ENCODE measurements around the gene THRB. TPM values are rescaled to one million over a fixed set of nuclear protein-coding genes. Genes with fewer than 3 reads are reported as not detected.

THRB gene
- total RNA-seq, 5 donors from 2014 or later (not counting 1 experiment from before 2014, with no cell fraction given), result 0.03 to 0.29 (median 0.19) TPM; not detected in 2

GRCh38 chr3:24475925-24476324 is 18.7 kb downstream of the THRB start:
- H3K27me3 Mint-ChIP-seq, result no peaks in the 10 kb centered on the region
- WGBS (ENCODE audit: insufficient coverage), result 80% methylated on average over 1 of the region's 1 CpG
- peaks cover 0 to 6% (median 0%) of the 10 kb centered on the region in 3 donors for H3K9me3 Mint-ChIP-seq
- Histone ChIP-seq H3K9me3 (no peaks in the 10 kb centered on the region), H3K36me3 (ENCODE audit: control insufficient read depth in 2 of 2, extremely low read depth in 1 of 2, insufficient read depth in 1 of 2, low read length in 1 of 2) (no peaks in the 10 kb centered on the region), H3K4me3 (ENCODE audit: control insufficient read depth in 1 of 2, extremely low read depth in 1 of 2, low read length in 1 of 2) (no peak overlapping the region), H3K27me3 (replicated peaks in 1 of 2; ENCODE audit: control insufficient read depth in 2 of 2, extremely low read depth in 1 of 2, insufficient read depth in 2 of 2, low read length in 1 of 2) (no peaks in the 10 kb centered on the region), H3K4me1 (ENCODE audit: control insufficient read depth in 1 of 2, extremely low read depth in 1 of 2, insufficient read depth in 2 of 2, low read length in 2 of 2) (no peaks in the 10 kb centered on the region), H3K27ac (ENCODE audit: low read length) (no peak overlapping the region)
- ChIA-PET POLR2A (interaction anchor here in 1 of 2 donors (0.9 kb wide), 1 partner anchor 9 kb away, joined by 6 read pairs; no protein-coding TSS in a partner anchor), CTCF (no interaction called here)
- ATAC-seq (replicated peaks in 1 of 4) (no peak), DNase-seq (no peak)
- no peaks in the 10 kb centered on the region for H3K4me1 Mint-ChIP-seq
- no peak overlapping the region for H3K4me3 Mint-ChIP-seq
- H3K27ac Mint-ChIP-seq, result no peak overlapping the region
- H3K36me3 Mint-ChIP-seq, result no peaks in the 10 kb centered on the region

- Histone ChIP-seq H3K27ac (ENCODE audit: low read length) (no peak overlapping the region), H3K9me3 (no peaks in the 10 kb centered on the region), H3K36me3 (ENCODE audit: control insufficient read depth in 2 of 2, extremely low read depth in 1 of 2, insufficient read depth in 1 of 2, low read length in 1 of 2) (no peaks in the 10 kb centered on the region), H3K4me1 (ENCODE audit: control insufficient read depth in 1 of 2, extremely low read depth in 1 of 2, insufficient read depth in 2 of 2, low read length in 2 of 2) (no peaks in the 10 kb centered on the region), H3K4me3 (ENCODE audit: control insufficient read depth in 1 of 2, extremely low read depth in 1 of 2, low read length in 1 of 2) (no peak overlapping the region), H3K27me3 (replicated peaks in 1 of 2; ENCODE audit: control insufficient read depth in 2 of 2, extremely low read depth in 1 of 2, insufficient read depth in 2 of 2, low read length in 1 of 2) (no peaks in the 10 kb centered on the region)
- ChIA-PET POLR2A (interaction anchor here in 1 of 2 donors (0.9 kb wide), 1 partner anchor 10 kb away, joined by 6 read pairs; no protein-coding TSS in a partner anchor), CTCF (no interaction called here)
- DNase-seq (no peak), ATAC-seq (replicated peaks in 1 of 4) (no peak)
- Mint-ChIP-seq H3K27me3 (no peaks in the 10 kb centered on the region), H3K9me3 (peaks cover 0 to 6% (median 0%) of the 10 kb centered on the region in 3 donors), H3K4me3 (no peak overlapping the region), H3K27ac (no peak overlapping the region), H3K36me3 (no peaks in the 10 kb centered on the region), H3K4me1 (no peaks in the 10 kb centered on the region)
- no CpG with 5 or more reads among the region's 4 CpGs for WGBS (ENCODE audit: insufficient coverage)
Measured at GRCh38 chr3:24474862-24475261, 19.8 kb downstream of the THRB start.

GRCh38 chr3:24472358-24472757 is 22.3 kb downstream of the THRB start:
- Mint-ChIP-seq H3K36me3 (no peaks in the 10 kb centered on the region), H3K9me3 (no peaks in the 10 kb centered on the region), H3K27ac (no peak overlapping the region), H3K27me3 (no peaks in the 10 kb centered on the region), H3K4me3 (no peak overlapping the region), H3K4me1 (no peaks in the 10 kb centered on the region)
- Histone ChIP-seq H3K9me3 (no peaks in the 10 kb centered on the region), H3K4me3 (ENCODE audit: control insufficient read depth in 1 of 2, extremely low read depth in 1 of 2, low read length in 1 of 2) (no peak overlapping the region), H3K27me3 (replicated peaks in 1 of 2; ENCODE audit: control insufficient read depth in 2 of 2, extremely low read depth in 1 of 2, insufficient read depth in 2 of 2, low read length in 1 of 2) (no peaks in the 10 kb centered on the region), H3K27ac (ENCODE audit: low read length) (no peak overlapping the region), H3K4me1 (ENCODE audit: control insufficient read depth in 1 of 2, extremely low read depth in 1 of 2, insufficient read depth in 2 of 2, low read length in 2 of 2) (no peaks in the 10 kb centered on the region), H3K36me3 (ENCODE audit: control insufficient read depth in 2 of 2, extremely low read depth in 1 of 2, insufficient read depth in 1 of 2, low read length in 1 of 2) (no peaks in the 10 kb centered on the region)
- ATAC-seq (replicated peaks in 1 of 4) (no peak), DNase-seq (no peak)
- no CpG with 5 or more reads among the region's 1 CpG for WGBS (ENCODE audit: insufficient coverage)
- ChIA-PET POLR2A (no interaction called here), CTCF (no interaction called here)

GRCh38 chr3:24471486-24471885 is 23.2 kb downstream of the THRB start:
- no peaks in the 10 kb centered on the region for H3K27me3 Mint-ChIP-seq

GRCh38 chr3:24470277-24470676 is 24.4 kb downstream of the THRB start:
- 100% methylated on average over 1 of the region's 4 CpGs for WGBS (ENCODE audit: insufficient coverage)
- no peaks in the 10 kb centered on the region for H3K36me3 Mint-ChIP-seq
- no peaks in the 10 kb centered on the region for H3K4me1 ChIP-seq (ENCODE audit: control insufficient read depth in 1 of 2, extremely low read depth in 1 of 2, insufficient read depth in 2 of 2, low read length in 2 of 2)
- peaks cover 0 to 6% (median 5%) of the 10 kb centered on the region in 3 donors for H3K9me3 Mint-ChIP-seq
- H3K27me3 ChIP-seq (replicated peaks in 1 of 2; ENCODE audit: control insufficient read depth in 2 of 2, extremely low read depth in 1 of 2, insufficient read depth in 2 of 2, low read length in 1 of 2), result no peaks in the 10 kb centered on the region
- H3K4me3 ChIP-seq (ENCODE audit: control insufficient read depth in 1 of 2, extremely low read depth in 1 of 2, low read length in 1 of 2), result no peak overlapping the region
- H3K9me3 ChIP-seq, result no peaks in the 10 kb centered on the region
- no peak overlapping the region for H3K27ac Mint-ChIP-seq
- H3K27ac ChIP-seq (ENCODE audit: low read length), result no peak overlapping the region
- ChIA-PET CTCF (no interaction called here), POLR2A (no interaction called here)
- H3K4me3 Mint-ChIP-seq, result no peak overlapping the region
- no peaks in the 10 kb centered on the region for H3K4me1 Mint-ChIP-seq
- H3K36me3 ChIP-seq (ENCODE audit: control insufficient read depth in 2 of 2, extremely low read depth in 1 of 2, insufficient read depth in 1 of 2, low read length in 1 of 2), result no peaks in the 10 kb centered on the region
- ATAC-seq (replicated peaks in 1 of 4) (no peak), DNase-seq (no peak)
- H3K27me3 Mint-ChIP-seq, result no peaks in the 10 kb centered on the region

More at GRCh38 chr3:24471486-24471885, 23.2 kb downstream of the THRB start:
- ChIA-PET POLR2A (no interaction called here), CTCF (no interaction called here)
- no peaks in the 10 kb centered on the region for H3K36me3 ChIP-seq (ENCODE audit: control insufficient read depth in 2 of 2, extremely low read depth in 1 of 2, insufficient read depth in 1 of 2, low read length in 1 of 2)
- Mint-ChIP-seq H3K4me1 (no peaks in the 10 kb centered on the region), H3K36me3 (no peaks in the 10 kb centered on the region), H3K9me3 (no peaks in the 10 kb centered on the region), H3K27ac (no peak overlapping the region), H3K4me3 (no peak overlapping the region)
- DNase-seq (no peak), ATAC-seq (replicated peaks in 1 of 4) (no peak)
- H3K27me3 ChIP-seq (replicated peaks in 1 of 2; ENCODE audit: control insufficient read depth in 2 of 2, extremely low read depth in 1 of 2, insufficient read depth in 2 of 2, low read length in 1 of 2), result no peaks in the 10 kb centered on the region
- WGBS (ENCODE audit: insufficient coverage), result no CpG with 5 or more reads among the region's 1 CpG
- H3K4me1 ChIP-seq (ENCODE audit: control insufficient read depth in 1 of 2, extremely low read depth in 1 of 2, insufficient read depth in 2 of 2, low read length in 2 of 2), result no peaks in the 10 kb centered on the region
- no peak overlapping the region for H3K27ac ChIP-seq (ENCODE audit: low read length)
- H3K9me3 ChIP-seq, result no peaks in the 10 kb centered on the region
- H3K4me3 ChIP-seq (ENCODE audit: control insufficient read depth in 1 of 2, extremely low read depth in 1 of 2, low read length in 1 of 2), result no peak overlapping the region

GRCh38 chr3:24464389-24464788 is 30.3 kb downstream of the THRB start:
- no peak overlapping the region for H3K27ac ChIP-seq (ENCODE audit: low read length)
- no peak overlapping the region for H3K4me3 ChIP-seq (ENCODE audit: control insufficient read depth in 1 of 2, extremely low read depth in 1 of 2, low read length in 1 of 2)
- H3K4me3 Mint-ChIP-seq, result no peak overlapping the region
- H3K4me1 ChIP-seq (ENCODE audit: control insufficient read depth in 1 of 2, extremely low read depth in 1 of 2, insufficient read depth in 2 of 2, low read length in 2 of 2), result no peaks in the 10 kb centered on the region
- no peaks in the 10 kb centered on the region for H3K9me3 ChIP-seq
- ChIA-PET CTCF (no interaction called here), POLR2A (no interaction called here)
- peaks cover 2 to 12% (median 5%) of the 10 kb centered on the region in 3 donors for H3K9me3 Mint-ChIP-seq
- no peaks in the 10 kb centered on the region for H3K36me3 Mint-ChIP-seq
- no peaks in the 10 kb centered on the region for H3K27me3 ChIP-seq (replicated peaks in 1 of 2; ENCODE audit: control insufficient read depth in 2 of 2, extremely low read depth in 1 of 2, insufficient read depth in 2 of 2, low read length in 1 of 2)
- no peak for DNase-seq
- WGBS (ENCODE audit: insufficient coverage), result no CpG with 5 or more reads among the region's 1 CpG
- H3K36me3 ChIP-seq (ENCODE audit: control insufficient read depth in 2 of 2, extremely low read depth in 1 of 2, insufficient read depth in 1 of 2, low read length in 1 of 2), result no peaks in the 10 kb centered on the region
- ATAC-seq (replicated peaks in 1 of 4), result no peak
- no peaks in the 10 kb centered on the region for H3K27me3 Mint-ChIP-seq
- no peaks in the 10 kb centered on the region for H3K4me1 Mint-ChIP-seq
- H3K27ac Mint-ChIP-seq, result no peak overlapping the region

GRCh38 chr3:24462737-24463136 is 31.9 kb downstream of the THRB start:
- no peaks in the 10 kb centered on the region for H3K4me1 Mint-ChIP-seq
- no peaks in the 10 kb centered on the region for H3K36me3 Mint-ChIP-seq
- no peak overlapping the region for H3K4me3 ChIP-seq (ENCODE audit: control insufficient read depth in 1 of 2, extremely low read depth in 1 of 2, low read length in 1 of 2)
- H3K4me3 Mint-ChIP-seq, result no peak overlapping the region
- H3K27me3 ChIP-seq (replicated peaks in 1 of 2; ENCODE audit: control insufficient read depth in 2 of 2, extremely low read depth in 1 of 2, insufficient read depth in 2 of 2, low read length in 1 of 2), result no peaks in the 10 kb centered on the region
- ATAC-seq (replicated peaks in 1 of 4) (no peak), DNase-seq (no peak)
- peaks cover 2 to 12% (median 5%) of the 10 kb centered on the region in 3 donors for H3K9me3 Mint-ChIP-seq
- ChIA-PET POLR2A (no interaction called here), CTCF (no interaction called here)
- H3K36me3 ChIP-seq (ENCODE audit: control insufficient read depth in 2 of 2, extremely low read depth in 1 of 2, insufficient read depth in 1 of 2, low read length in 1 of 2), result no peaks in the 10 kb centered on the region
- WGBS (ENCODE audit: insufficient coverage), result 22% methylated on average over 1 of the region's 1 CpG
- H3K27me3 Mint-ChIP-seq, result no peaks in the 10 kb centered on the region
- no peak overlapping the region for H3K27ac Mint-ChIP-seq
- H3K27ac ChIP-seq (ENCODE audit: low read length), result no peak overlapping the region
- H3K9me3 ChIP-seq, result no peaks in the 10 kb centered on the region
- H3K4me1 ChIP-seq (ENCODE audit: control insufficient read depth in 1 of 2, extremely low read depth in 1 of 2, insufficient read depth in 2 of 2, low read length in 2 of 2), result no peaks in the 10 kb centered on the region
